NCI-H2107 (cell line): ENCODE results near the gene TRAPPC1.

Experiments
- DNase-seq: peaks from one replicate; lab custom pipeline; 2025; lab: John Stamatoyannopoulos, UW

The TRAPPC1 gene

DNA sequence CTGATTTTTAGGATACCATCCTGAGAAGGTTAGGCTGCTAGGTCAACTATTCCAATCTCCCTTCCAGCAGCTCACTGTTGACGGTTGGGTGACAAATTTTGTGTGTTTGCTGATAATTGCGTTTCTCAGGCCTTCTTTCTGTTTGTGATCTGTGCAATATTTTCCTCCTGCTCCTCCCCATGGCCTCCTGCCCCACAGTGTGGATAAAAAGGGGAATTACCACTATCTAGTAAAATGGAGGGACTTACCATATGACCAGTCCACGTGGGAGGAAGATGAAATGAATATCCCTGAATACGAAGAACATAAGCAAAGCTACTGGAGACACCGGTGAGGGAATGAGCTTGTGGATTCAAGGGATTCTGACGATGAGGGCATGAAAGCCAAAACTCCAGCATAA is 34.0 kb downstream of the TRAPPC1 start:
- no peak for DNase-seq

DNA sequence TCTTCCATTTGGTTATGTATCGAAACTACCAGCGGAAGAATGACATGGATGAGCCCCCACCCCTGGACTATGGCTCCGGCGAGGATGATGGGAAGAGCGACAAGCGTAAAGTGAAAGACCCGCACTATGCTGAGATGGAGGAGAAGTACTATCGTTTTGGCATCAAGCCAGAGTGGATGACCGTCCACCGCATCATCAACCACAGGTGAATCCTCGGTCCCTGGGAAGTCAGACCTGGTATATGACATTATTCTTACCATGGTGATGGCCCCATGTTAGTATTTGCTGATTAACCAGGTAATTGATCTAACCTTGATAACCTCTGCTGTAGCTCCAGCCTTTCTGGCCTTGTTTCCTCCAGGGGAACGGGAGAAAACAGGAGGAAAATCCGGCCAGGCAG is 34.7 kb downstream of the TRAPPC1 start:
- no peak for DNase-seq

DNA sequence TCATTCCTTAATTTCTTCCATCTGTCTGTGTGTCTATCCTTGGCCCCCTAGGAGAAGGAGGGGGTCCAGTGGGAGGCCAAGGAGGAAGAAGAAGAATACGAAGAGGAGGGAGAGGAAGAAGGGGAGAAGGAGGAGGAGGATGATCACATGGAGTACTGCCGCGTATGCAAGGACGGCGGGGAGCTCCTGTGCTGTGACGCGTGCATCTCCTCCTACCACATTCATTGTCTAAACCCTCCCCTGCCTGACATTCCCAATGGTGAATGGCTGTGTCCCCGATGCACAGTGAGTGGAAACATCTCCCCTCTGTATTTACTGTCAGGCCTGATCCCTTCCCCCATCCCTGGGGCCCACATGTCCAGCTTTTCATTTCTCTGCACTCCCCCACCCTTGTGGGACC is 36.9 kb downstream of the TRAPPC1 start:
- DNase-seq, result no peak

DNA sequence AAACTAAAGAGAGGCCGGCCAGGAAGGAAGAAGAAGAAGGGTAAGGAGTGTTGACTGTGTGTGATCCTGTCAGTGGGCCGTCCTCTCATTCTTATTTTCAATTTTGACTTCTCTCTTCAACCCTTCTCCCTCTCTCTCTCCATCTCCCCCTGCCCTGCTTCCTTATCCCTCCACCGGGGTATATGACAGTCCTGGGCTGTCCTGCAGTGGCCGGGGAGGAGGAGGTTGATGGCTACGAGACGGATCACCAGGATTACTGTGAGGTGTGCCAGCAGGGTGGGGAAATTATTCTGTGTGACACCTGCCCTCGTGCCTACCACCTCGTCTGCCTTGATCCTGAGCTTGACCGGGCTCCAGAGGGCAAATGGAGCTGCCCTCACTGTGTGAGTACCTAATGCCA is 37.5 kb downstream of the TRAPPC1 start:
- no peak for DNase-seq

DNA sequence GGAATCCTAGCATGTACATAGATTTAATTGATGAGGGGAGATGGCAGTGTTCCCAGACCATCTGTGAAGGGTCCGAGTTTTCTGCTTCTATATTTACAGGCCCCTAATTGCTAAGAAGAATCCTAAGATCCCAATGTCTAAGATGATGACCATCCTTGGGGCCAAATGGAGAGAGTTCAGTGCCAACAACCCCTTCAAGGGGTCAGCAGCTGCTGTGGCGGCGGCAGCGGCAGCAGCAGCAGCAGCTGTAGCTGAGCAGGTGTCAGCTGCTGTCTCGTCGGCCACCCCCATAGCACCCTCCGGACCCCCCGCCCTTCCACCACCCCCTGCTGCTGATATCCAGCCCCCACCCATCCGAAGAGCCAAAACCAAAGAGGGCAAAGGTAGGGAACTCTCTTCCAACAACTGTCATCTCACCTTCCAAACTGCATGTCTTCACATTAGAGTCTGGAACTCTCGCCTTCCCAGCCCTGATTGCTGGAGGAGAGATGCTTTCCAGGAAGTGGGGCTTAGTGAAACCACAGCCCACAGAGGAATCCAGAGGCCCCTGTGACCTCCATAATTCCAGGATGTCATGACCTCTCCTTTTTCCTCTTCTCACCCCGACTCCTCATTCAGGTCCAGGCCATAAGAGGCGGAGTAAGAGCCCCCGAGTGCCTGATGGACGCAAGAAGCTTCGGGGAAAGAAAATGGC is 38.4 kb downstream of the TRAPPC1 start:
- DNase-seq, result no peak

DNA sequence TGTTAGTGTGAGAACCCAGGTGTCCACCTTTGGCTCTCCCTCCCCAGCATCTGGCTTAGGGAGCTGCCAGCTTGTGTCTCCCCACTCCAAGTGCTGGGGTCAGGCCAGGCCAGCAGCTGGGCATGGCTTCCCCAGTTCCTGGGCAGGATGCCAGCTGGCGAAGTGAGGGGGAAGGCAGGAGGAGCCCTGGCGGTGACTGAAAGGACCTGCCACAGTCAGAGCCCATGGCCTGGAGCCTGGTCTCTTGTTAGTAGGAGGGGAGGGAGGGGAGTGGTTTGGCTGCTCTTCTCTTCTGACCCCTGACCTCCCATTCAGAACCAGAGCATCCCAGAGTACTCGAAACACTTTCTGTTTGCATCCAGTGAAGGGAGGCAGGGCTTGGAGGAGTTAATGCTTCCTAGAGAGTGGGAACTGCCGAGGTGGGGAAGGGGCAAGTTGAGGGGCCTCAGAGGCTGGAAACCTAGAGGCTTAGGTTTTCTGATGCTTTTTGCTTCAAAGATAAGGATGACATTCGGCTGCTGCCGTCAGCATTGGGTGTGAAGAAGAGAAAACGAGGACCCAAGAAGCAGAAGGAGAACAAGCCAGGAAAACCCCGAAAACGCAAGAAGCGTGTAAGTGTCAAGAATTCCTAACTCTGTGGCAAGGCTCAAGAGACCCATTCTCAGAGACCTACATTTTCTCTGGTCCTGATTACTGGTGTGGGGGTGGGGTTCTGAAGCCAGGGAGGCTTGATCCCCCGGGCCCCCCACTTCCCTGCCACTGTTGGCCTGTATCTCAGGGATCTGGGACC is 42.4 kb downstream of the TRAPPC1 start:
- peak; percentile 51 for DNase-seq

DNA sequence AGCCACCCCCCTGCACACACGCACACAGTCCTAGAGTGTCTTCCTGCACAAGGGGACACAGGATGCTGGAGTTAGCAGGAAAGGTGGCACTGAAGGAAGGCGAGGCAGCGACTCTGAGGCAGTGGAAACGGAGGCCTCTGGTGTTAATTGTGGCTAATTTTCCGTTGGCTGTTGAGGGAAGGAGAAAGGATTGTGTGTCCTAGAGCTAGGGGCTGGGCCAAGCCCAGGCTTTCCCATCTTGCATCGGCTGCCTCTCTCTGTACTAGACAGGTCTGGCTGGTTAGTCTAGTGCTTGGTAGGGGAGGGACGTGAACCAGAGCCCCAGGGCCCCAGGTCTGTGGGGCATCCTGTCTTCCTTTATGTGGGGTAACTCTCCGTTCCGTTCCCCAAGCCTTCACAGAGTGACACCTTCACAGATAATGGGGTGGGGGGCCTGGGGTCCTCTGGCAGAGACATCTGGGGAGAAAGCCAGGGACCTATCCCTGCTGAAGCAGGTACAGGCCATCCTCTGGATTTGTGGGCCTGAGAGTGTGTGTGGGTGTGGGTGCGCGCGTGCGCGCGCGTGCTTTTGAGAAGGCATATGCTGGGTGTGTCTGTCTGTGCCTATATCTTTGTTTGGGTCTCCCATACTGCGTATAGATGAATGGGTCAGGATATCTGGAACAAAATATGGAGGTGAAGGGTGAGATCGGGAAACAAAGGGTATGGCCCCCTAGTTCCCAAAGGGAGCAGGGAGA is 43.4 kb downstream of the TRAPPC1 start, which contains the start of gene CHD3:
Gene CHD3, plus strand, starts transcription at position 606 of the 737 bp plus-strand sequence. CDS start 212 bp downstream, outside the sequence.
- DNase-seq, result no peak

DNA sequence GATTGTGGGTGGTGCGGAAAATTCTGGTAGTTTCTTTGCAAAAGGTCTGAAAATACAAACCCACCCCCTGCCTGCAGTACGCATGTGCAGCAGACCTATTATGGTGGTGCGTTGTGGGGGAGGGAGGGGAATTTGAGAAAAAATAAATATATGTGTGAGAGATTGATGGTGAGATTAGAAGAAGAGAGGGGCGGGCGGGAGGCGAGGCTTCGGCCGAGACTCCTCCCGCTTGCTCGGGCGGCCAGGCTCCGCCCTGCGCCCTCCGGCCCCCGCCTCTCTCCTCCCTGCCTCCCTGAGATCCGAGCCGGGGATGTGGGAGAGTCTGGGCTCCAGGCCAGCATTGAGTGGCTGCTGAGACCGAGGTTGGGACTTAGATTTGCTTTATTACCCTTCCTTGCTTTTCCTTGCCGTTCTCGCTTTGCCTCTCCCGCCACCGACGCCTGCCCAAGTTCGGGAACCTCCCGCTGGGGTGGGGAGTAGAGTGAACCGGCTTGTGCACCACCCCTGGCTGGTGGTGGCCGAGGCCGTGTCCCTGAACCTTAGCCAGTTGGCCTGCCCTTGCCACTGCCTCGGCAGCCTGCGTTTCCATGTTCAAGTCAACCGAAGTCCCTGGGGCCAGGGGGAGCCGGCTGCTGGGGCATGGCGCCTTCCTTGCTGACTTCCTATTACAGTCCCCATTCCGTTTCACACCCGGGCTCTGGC is 44.1 kb downstream of the TRAPPC1 start:
- peak; percentile 85 for DNase-seq

DNA sequence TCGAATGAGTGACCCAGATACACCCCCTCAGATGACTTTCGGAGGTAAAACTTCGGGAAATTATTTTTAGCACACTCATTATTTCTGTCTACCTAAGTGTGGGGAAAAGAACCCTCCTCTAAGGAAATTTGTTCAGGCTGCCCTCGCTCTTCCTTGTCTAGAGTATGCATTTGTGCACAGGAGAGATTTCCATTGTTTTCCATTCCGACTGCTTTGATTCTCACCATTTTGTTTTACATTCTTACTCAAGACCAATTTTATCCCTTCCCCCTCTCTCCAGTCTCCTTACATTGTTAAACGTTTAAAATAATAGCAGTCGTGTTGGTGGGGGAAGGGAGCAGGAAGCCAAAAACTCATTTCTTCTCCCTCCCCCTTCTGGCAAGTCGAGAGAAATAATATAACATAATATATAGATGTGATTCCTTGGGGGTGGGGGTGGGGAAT is 44.7 kb downstream of the TRAPPC1 start:
- DNase-seq, result no peak

DNA sequence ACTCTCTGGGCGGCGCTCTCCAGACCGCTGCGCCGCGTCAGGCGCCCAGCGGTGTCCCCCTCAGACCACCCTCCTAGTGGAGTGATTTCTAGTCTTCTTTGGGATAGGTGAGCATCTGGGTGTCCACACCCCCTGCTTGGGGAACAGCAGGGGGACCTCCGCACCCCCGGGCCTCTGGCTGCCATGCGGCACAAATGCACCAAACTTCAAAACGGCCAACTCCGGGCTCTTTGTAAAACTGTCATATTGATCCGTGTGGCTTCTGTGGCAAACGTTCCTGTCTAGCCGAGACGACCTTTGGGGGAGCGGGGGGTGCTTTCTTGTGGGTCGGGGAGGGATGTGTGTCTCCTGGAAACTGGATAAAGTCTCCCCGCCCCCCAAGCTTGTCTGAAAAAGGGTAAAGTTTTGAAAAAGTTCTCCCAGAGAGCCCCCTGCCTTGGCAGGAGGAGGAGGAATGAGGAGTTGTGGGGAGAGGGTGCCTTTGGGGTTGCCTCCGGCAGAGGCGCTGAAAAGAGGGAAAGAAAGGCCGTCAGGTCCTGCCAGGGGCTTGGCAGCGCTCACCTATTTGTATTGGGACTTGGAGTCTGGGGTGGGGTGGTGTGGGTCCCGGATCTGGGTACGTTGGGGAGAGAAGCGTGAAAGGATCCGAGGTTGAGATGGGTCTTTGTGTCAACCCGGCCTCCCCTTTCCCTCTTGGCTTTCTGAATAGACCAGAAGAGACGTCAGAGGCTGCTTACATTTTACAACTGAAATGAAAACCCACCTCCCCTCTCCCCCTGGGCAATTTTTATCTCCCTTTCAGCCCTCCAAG is 45.3 kb downstream of the TRAPPC1 start:
- DNase-seq, result no peak

DNA sequence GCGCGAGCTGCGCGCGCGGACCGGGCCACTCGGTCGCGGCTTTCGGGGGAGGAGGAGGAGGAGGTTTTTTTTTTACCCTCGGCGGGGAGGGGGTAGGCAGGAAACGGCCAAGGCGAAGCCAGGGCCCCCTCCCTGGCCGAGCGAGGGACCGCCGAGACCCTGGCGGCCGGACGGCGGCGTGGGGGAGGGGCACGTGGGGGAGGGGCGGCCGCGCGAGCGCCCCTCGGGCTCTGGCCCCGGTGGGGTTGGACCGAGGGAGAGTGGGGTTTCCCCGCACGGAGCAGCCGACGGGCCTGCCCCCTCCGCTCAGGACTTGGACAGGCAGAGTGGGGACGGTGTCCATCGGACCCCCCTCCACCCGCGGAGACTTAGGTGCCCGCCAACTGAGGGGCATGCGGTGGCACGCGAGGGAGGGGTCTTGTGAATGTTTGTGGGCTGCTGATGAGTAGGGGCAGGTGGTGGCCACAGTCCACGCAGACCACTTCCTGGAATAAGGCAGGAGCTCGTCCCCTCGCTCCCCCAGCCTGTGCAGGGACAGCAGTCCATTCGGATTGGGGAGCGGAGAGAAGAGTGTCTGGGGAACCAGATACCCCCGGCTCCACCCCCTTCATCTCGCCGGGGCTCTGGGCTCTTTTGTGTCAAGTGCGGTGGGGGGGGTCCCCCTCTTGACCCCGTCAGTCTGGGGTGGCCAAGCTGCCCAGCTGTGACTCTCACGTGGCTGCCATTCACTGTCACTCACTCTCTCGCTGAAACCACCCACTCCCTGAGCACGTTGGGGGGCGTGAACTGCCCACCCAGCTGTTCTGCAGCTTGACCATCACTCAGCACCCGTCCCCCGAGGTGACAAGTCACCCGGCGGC is 46.1 kb downstream of the TRAPPC1 start:
- no peak for DNase-seq

DNA sequence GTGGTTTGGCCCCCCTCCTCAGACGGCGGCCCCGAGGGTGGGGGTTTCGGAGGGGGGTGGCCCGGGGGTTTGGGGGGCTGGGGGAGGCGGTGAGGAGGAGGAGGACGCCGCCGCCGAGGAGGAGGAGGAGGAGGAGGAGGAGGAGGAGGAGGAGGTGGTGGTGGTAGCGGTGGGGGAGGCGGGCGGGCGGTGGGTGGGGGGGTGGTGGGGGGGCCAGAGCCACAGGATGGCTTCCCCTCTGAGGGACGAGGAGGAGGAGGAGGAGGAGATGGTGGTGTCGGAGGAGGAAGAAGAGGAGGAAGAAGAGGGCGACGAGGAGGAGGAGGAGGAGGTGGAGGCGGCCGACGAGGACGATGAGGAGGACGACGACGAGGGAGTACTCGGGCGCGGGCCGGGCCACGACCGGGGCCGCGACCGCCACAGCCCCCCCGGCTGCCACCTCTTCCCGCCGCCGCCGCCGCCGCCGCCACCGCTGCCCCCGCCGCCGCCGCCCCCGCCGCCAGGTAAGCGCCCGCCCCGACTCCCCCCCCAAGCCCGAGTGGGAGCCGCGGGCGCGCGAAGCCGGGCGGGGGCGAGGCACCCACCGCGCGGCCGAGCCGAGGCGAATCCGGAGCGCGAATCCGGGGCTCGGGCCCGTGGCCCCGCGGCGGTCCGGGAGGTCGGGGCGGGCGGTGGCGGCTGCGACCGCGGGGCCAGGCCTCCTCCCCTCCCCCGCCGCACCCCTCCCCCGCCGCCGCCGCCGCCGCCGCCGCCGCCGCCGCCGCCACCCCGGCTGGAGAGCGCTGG is 47.0 kb downstream of the TRAPPC1 start:
- DNase-seq, result no peak

DNA sequence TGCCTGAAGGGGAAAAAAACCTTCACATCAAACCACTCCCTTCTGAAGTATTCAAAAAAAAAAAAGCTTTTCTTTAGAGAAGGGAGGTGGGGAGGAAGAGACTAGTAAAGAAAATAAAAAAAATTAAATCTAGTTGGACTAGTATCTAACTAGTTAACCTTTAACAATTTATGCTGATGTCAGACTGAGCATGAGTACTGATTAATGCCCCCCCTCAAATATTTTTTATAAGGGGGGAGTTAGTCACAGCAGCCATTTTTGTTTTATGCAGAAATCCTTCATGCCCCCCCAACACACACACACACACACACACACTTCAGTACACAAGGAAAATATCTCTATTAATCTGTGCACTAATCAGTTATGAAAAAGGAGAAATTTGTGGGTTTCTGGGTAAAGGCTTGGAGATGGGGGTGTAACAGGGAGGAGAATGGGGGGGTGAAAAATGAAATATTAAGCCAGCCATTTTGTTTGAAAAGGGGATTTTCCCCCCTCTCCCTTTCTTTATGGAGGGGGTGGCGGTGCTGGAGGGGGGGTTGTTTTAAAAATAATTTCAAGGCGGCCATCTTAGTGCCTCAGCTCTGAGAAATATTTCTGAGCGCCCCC is 47.9 kb downstream of the TRAPPC1 start:
- no peak for DNase-seq

DNA sequence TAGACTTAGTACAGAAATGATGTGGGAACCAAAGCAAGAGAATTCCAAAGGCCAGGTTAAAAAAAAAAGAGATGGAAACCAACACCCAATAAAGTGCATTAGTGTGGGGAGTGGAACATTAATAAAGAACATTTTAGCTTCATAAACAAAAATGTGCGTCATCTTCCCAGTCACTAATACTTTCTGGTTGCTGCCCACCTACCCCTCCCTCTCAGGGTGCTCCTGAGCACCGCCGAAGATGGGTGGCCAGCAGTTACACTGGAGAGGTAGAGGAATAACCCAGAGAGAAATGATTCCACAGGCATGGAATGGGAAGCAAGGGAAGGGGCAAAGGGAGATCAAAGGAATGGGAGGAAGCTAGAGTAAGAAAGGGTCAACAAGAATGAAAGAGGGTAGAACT is 49.1 kb downstream of the TRAPPC1 start:
- no peak for DNase-seq

DNA sequence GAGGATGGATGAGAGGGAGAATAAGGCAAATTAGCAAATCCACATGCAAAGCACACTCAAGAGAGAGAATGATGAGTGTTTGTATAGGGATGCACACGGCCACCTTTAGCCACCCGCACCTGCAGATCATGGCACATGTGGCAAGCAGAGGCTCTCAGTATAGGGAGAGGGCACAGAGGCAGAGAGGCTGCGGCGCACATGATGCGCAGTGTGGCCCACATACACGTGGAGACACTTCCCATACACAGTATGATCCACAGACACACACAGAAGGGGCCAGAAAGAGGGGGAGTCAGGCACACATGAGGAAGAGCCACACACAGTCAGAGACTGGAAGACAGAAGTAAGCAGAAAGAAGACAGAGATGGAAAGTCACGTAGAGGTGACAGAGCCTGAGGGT is 49.7 kb downstream of the TRAPPC1 start:
- DNase-seq, result no peak

DNA sequence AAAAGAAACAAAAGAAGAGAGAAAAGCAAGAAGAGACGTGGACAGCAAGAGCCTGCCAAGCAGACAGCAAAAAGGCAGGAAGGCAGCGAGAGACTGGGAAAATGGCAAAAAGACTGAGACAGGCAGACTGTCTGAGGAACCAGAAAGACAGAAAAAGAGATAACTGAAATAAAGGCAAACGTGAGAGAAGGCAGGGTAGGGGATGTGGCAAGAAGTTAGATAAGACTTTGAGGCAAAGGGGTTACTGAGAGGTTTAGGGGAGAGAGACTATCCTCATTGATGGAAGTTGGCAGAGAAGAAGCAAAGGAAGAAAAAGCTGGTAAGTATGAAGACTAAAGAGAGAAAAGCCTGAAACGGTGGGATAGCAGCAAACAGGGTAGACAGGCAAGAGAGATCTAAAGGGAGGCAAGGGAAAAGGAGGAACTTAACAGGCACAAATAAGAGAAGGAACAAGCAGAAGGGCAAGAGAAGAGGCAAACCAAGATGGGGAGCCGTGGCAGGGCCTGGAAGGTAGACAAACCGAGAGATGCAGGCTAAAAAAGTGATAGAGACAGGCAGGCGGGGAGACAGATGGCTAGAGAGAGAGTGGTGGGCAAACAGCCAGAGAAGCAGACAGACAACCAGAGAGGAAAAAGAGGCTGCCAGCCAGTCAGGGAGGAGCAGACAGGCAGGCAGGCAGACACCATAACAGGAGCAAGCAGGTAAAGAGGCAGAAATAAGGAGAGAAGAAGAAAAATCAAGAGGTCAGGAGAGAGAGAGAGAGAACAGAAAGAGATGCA is 50.3 kb downstream of the TRAPPC1 start:
- DNase-seq, result no peak
